Choroid plexus epithelial cell (primary cell): ENCODE data around the gene ANKZF1.

Experiments used
- DNase-seq: peaks from one replicate; pipeline ENCODE4 v3.0.0-alpha.2; 2010; ENCODE audit warnings: low read depth
- H3K4me3 ChIP-seq: 2 replicates; pipeline ENCODE4 v1.5.1; 2011; ENCODE audit warnings: low read depth, mild to moderate bottlenecking, control low read depth, low read length, moderate library complexity
- TF ChIP-seq, protein P1 (sequence below): conservative IDR thresholded peaks from 2 replicates; pipeline ENCODE4 v1.5.1; 2011; ENCODE audit warnings: low read depth, mild to moderate bottlenecking, control low read depth, inconsistent platforms, low read length, moderate library complexity

Gene ANKZF1

GRCh38 chr2:219272356-219272755 lies 42.8 kb downstream of the ANKZF1 start:
- TF ChIP-seq, protein P1, sequence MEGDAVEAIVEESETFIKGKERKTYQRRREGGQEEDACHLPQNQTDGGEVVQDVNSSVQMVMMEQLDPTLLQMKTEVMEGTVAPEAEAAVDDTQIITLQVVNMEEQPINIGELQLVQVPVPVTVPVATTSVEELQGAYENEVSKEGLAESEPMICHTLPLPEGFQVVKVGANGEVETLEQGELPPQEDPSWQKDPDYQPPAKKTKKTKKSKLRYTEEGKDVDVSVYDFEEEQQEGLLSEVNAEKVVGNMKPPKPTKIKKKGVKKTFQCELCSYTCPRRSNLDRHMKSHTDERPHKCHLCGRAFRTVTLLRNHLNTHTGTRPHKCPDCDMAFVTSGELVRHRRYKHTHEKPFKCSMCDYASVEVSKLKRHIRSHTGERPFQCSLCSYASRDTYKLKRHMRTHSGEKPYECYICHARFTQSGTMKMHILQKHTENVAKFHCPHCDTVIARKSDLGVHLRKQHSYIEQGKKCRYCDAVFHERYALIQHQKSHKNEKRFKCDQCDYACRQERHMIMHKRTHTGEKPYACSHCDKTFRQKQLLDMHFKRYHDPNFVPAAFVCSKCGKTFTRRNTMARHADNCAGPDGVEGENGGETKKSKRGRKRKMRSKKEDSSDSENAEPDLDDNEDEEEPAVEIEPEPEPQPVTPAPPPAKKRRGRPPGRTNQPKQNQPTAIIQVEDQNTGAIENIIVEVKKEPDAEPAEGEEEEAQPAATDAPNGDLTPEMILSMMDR, result no peak
- DNase-seq, result no peak
- no peak overlapping the region for H3K4me3 ChIP-seq

- H3K4me3 ChIP-seq, result no peak overlapping the region
- no peak for DNase-seq
- TF ChIP-seq, protein P1, result no peak
These were observed 43.4 kb downstream of the ANKZF1 start for GRCh38 chr2:219272995-219273394.

- H3K4me3 ChIP-seq, result no peak overlapping the region
- no peak for DNase-seq
- TF ChIP-seq, protein P1, result no peak
These were observed 44.3 kb downstream of the ANKZF1 start for GRCh38 chr2:219273937-219274336.

DNA sequence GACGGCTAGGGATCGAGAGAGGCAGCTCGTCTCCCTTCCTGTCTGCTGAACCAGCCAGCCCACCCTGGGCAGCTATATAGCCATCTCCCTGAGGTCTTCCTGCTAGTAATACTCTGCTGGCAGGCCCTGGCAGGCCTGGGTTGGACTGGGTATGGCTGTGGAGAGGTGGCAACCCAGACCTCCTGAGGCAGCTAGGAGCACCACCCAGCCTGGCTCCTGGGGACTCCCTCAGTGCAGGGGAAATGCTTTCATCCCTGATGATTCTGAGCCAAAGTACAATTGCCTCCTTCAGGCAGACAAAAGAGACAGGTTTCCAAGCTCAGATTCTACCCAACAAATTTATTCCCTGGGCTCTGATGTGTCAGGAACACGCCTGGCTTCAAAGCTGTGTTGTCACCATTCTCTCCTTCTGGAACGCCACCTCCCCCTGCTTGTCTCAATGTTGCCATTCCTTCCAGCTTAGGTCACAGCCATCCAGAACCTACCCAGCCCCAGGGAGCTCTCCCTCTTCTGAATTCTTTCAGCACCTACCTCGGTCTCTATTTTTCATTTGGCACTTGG lies 44.8 kb downstream of the ANKZF1 start:
- peak; percentile 73 for DNase-seq
- TF ChIP-seq, protein P1, result no peak
- no peak overlapping the region for H3K4me3 ChIP-seq

DNA sequence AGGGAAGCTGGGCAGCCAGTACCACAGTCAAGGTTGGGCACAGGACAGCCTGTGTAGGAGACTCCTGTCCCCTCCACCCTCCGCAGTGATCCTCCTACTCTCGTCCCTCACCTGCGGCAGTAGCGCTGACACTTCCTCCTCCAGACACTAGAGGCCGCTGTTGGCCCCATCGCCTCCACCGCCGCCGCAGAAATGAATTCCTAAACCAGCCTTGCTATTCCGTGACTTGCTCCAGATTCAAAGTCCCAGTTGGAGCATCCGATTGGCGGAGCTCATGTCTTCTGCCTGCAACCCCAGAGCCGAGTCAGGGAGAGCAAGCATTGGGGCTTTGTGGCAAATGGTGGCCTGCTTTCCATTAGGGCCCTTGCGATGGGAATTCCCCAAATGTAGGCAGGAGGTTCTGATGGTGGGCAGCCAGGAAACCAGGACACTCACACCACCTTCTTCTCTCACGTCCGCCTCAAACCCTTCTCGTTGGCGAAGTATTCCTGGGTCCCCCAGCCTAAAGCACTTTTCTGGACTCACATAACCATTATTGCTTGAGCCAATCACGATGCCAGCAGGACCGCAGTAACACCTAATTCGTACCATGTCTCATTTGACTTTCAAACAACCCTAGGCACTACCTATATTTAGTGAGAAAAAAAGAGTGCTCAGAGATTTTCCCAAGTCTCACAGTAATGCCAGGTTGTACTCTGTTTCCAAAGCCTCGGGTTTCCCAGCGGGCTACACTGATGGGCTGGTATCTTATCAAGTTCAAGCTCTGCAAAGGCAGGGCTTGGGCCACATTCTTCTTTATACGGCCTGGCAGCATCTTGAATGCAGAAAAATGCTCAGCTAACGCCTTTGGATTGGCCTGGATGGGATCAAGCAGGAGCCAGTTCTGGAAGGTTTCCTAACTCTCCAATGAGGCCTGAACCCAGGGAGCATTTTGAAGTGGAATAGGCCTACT lies 48.4 kb downstream of the ANKZF1 start:
- peak overlapping the region; percentile 44 for H3K4me3 ChIP-seq
- TF ChIP-seq, protein P1, result peak; percentile 98
- DNase-seq, result peak; percentile 77

DNA sequence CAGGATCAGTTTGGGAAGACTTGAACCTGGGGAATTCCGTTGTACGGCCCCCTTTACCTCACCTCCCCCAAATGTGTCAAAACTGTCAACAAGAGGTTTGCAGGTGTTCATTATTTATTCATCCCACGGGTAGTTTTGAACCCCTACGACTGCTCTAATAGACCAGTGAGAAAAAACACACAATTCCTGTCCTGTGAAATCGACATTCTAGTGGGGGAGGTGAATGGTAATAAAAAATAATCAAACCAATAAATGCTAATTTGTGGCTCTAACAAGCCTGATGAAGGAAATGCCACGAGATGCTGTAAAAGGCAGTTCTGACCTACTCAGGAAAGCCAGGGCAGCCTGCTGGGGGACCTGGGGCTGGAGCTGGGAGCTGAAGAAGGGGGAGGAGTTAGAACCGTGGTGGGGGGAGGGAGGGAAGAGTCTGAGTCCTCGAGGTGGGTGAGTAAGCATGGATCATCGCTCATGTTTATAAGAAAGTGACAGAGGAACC lies 49.1 kb downstream of the ANKZF1 start:
- DNase-seq, result no peak
- TF ChIP-seq, protein P1, result peak; percentile 15
- H3K4me3 ChIP-seq, result peak overlapping the region; percentile 44
